ENCODE data around the gene AURKAIP1.
"Not testable (repeated sequence)": the region's sequence is repeated elsewhere in the genome, so short reads cannot be mapped to it uniquely, and the experiment has no call there.

AURKAIP1 gene

GRCh38 chr1:1391225-1391624, 16.2 kb upstream of the AURKAIP1 start:
- ChIA-PET CTCF (interaction anchor here (1.0 to 2.2 kb wide), 7 partner anchors 9 to 113 kb away, joined by 3 to 6 read pairs (median 3); partner anchors contain the start of gene AURKAIP1), POLR2A (no interaction called here)
- no peak for DNase-seq (ENCODE audit: extremely low spot score)
- TF ChIP-seq, protein P1, sequence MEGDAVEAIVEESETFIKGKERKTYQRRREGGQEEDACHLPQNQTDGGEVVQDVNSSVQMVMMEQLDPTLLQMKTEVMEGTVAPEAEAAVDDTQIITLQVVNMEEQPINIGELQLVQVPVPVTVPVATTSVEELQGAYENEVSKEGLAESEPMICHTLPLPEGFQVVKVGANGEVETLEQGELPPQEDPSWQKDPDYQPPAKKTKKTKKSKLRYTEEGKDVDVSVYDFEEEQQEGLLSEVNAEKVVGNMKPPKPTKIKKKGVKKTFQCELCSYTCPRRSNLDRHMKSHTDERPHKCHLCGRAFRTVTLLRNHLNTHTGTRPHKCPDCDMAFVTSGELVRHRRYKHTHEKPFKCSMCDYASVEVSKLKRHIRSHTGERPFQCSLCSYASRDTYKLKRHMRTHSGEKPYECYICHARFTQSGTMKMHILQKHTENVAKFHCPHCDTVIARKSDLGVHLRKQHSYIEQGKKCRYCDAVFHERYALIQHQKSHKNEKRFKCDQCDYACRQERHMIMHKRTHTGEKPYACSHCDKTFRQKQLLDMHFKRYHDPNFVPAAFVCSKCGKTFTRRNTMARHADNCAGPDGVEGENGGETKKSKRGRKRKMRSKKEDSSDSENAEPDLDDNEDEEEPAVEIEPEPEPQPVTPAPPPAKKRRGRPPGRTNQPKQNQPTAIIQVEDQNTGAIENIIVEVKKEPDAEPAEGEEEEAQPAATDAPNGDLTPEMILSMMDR (IDR thresholded peaks at IDR 0.05; ENCODE audit: control extremely low read depth, extremely low read depth, low read depth, missing control alignments): no peak

GRCh38 chr1:1390675-1391074, 15.7 kb upstream of the AURKAIP1 start:
- TF ChIP-seq, protein P1 (IDR thresholded peaks at IDR 0.05; ENCODE audit: control extremely low read depth, extremely low read depth, low read depth, missing control alignments): no peak
- POLR2A ChIA-PET: no interaction called here
- DNase-seq (ENCODE audit: extremely low spot score): no peak
- CTCF ChIA-PET: interaction anchor here (1.0 to 1.5 kb wide), 3 partner anchors 10 to 16 kb away, joined by 3 to 6 read pairs (median 4); partner anchors contain the start of gene AURKAIP1

DNA sequence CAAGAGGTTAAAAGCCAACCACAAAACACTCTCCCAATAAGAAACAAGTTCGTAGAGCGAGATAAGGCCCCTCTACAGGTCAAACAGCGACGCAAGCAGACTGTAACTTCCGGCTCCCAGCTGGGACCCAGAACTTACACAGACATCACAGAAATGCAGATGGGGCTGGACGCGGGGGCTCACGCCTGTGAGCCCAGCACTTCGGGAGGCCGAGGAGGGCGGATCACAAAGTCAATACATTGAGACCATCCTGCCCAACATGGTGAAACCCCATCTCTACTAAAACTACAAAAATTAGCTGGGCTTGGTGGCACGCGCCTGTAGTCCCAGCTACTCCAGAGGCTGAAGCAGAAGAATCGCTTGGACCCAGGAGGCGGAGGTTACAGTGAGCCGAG, 13.1 kb upstream of the AURKAIP1 start:
- DNase-seq (ENCODE audit: extremely low spot score): no peak
- TF ChIP-seq, protein P1 (IDR thresholded peaks at IDR 0.05; ENCODE audit: control extremely low read depth, extremely low read depth, low read depth, missing control alignments): no peak
- CTCF ChIA-PET: interaction anchor here (1.2 to 2.8 kb wide), 2 partner anchors 10 to 11 kb away, joined by 4 to 10 read pairs; partner anchors contain the start of gene CCNL2
- POLR2A ChIA-PET: interaction anchor here (1.5 kb wide), 1 partner anchor 11 kb away, joined by 8 read pairs; the partner anchor contains the start of gene CCNL2

GRCh38 chr1:1387098-1388077, 12.4 kb upstream of the AURKAIP1 start:
- TF ChIP-seq, protein P1 (IDR thresholded peaks at IDR 0.05; ENCODE audit: control extremely low read depth, extremely low read depth, low read depth, missing control alignments): no peak
- ChIA-PET CTCF (interaction anchor here (1.2 to 2.8 kb wide), 2 partner anchors 9 to 11 kb away, joined by 4 to 10 read pairs; partner anchors contain the start of gene CCNL2), POLR2A (no interaction called here)
- no peak for DNase-seq (ENCODE audit: extremely low spot score)

GRCh38 chr1:1385931-1386330, 10.9 kb upstream of the AURKAIP1 start:
- DNase-seq (ENCODE audit: extremely low spot score): no peak

DNA sequence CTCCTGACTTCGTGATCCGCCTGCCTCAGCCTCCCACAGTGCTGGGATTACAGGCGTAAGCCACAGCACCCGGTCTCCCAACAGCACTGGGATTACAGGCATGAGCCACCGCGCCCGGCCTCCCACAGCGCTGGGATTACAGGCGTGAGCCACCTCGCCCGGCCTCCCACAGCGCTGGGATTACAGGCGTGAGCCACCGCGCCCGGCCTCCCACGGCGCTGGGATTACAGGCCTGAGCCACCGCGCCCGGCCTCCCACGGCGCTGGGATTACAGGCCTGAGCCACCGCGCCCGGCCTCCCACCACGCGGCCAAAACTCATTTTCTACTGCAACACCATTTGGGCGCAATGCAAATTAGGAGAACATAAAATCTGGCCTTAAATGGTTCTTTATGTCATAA, 10.3 kb upstream of the AURKAIP1 start:
- CTCF ChIA-PET: interaction anchor here (1.2 to 1.5 kb wide), 4 partner anchors 10 to 14 kb away, joined by 3 to 8 read pairs (median 4); partner anchors contain the start of genes AURKAIP1 and CCNL2
- POLR2A ChIA-PET; DNase-seq (ENCODE audit: extremely low spot score): not testable (repeated sequence)

More at GRCh38 chr1:1385931-1386330, 10.9 kb upstream of the AURKAIP1 start:
- ChIA-PET CTCF (interaction anchor here (1.2 to 1.5 kb wide), 3 partner anchors 11 to 14 kb away, joined by 3 to 8 read pairs (median 4); partner anchors contain the start of genes AURKAIP1 and CCNL2), POLR2A (interaction anchor here (0.8 kb wide), 1 partner anchor 9 kb away, joined by 3 read pairs; no protein-coding TSS in a partner anchor)
- TF ChIP-seq, protein P1 (IDR thresholded peaks at IDR 0.05; ENCODE audit: control extremely low read depth, extremely low read depth, low read depth, missing control alignments): no peak
